GM18505 (cell line): ENCODE measurements around the gene TMEM259.

Source experiments
- ATAC-seq: cut with Tn5 transposase; IDR thresholded peaks from one replicate; pipeline ENCODE4 v1.9.1; 2021; ENCODE audit not compliant: unreplicated experiment
- POLR2A ChIP-seq: IDR thresholded peaks from 4 replicates; pipeline ENCODE4 v1.6.1; 2011; ENCODE audit warnings: borderline replicate concordance; ENCODE audit not compliant: insufficient read depth, insufficient read length; ENCODE audit errors: extremely low read depth

TMEM259 gene

DNA sequence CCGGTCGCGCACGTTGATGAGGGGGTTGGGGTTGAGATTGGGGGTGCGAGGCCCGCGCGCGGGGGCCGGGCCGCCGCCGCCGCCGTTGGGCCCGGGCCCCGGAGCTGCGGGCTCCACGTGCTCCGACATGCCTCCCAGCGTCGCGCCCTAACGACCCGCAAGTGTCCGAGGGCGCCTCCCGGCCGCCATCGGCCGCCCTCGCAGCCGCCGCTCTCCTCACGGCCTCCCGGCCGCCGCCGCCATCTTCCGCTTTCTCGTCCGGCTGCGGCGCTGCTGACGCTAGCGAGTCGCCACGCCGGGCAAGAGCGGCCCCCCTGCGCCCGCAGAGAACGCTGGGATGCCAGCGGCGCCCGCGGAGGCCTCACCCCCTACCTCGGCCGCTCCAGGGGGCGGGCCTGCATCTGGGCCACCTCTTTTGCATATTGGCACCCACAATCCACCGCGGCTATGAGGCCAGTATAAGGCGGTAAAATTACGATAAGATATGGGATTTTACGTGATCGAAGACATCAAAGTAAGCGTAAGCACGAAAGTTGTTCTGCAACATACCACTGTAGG is at the start of gene TMEM259:
Gene TMEM259 (minus strand): TSS at position 256 of the 558 bp plus-strand sequence. CDS start 127 bp downstream, at position 129.
- peak; percentile 76 for ATAC-seq
- TF ChIP-seq POLR2A, result peak; percentile 69

GRCh38 chr19:1070576-1070930 is 49.6 kb upstream of the TMEM259 start:
- TF ChIP-seq POLR2A, result no peak
- no peak for ATAC-seq

GRCh38 chr19:1069009-1069779 is 48.3 kb upstream of the TMEM259 start:
- no peak for ATAC-seq
- TF ChIP-seq POLR2A, result peak; percentile 65

DNA sequence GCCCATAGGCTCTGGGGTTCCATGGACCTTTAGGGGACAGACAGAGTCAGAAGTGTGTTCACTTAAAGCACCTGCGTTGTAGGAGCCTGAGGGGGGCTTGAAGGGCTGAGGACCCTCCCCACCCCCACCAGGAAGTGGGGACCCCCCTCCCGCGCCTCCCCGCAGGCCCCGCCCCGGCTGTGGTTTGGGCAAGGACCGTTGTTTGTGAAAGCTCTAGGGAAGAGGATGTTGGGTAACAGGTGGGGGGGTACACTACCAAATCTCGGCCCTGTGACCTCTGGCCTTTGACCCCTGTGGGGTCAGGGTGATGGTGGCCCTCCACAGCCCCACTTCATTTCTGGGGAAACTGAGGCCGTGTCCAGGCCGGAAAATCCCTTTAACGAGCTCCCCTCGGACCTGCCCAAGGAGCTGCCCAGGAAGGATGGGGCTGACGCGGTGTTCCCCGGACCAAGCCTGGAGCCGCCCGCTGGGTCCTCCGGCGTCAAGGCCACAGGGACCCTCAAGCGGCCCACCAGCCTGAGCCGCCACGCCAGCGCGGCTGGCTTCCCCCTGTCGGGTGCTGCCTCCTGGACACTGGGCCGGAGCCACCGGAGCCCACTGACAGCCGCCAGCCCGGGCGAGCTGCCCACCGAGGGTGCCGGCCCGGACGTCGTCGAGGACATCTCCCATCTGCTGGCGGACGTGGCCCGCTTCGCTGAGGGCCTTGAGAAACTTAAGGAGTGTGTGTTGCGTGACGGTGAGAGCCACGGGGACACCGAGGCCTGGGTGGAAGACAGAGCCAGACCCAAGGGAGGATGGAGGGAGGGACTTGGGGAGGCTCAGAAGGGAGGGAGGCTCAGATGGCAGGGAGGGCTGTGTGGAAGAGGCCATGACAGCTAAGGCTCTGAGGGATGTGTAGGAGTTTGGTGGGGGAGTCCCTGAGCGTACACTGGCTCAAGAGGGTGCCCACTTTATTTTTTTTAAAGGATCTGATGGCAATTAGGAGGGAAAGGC is 47.4 kb upstream of the TMEM259 start:
- no peak for ATAC-seq
- no peak for TF ChIP-seq POLR2A

DNA sequence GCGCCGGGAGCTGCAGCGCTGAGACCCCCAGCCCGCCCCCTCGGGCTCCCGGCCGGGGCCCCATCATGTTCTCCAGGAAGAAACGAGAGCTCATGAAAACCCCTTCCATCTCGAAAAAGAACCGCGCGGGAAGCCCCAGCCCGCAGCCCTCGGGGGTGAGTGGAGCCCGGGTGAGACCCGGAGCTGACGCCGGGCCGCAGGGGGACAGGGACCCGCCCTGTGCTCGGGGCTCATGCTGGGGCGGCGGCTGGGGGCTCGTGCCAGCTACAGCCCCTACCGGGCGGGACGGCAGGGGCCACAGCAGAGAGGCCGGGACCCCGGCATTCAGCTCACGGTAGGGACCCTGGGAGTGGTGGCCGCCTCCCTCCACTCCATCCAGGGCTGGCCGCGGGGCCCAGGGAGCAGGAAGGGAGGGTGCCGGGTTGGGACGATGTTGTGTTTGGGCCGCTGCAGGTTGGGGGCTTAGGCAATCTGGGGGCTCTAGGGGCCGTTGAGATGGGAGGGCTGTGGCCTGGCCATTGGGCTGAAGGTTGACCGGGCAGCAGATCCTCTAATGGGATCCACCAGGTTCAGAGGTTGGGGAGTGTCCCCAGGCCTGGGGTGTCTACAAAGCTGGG is 46.5 kb upstream of the TMEM259 start:
- no peak for TF ChIP-seq POLR2A
- peak; percentile 13 for ATAC-seq

- ATAC-seq, result peak; percentile 34
- peak; percentile 45 for TF ChIP-seq POLR2A
Observed at GRCh38 chr19:1066748-1067340, 45.9 kb upstream of the TMEM259 start, which contains the start of gene ARHGAP45. Gene ARHGAP45, plus strand, starts transcription at chr19:1067167. Its CDS starts 239 bp downstream, at chr19:1067406.

DNA sequence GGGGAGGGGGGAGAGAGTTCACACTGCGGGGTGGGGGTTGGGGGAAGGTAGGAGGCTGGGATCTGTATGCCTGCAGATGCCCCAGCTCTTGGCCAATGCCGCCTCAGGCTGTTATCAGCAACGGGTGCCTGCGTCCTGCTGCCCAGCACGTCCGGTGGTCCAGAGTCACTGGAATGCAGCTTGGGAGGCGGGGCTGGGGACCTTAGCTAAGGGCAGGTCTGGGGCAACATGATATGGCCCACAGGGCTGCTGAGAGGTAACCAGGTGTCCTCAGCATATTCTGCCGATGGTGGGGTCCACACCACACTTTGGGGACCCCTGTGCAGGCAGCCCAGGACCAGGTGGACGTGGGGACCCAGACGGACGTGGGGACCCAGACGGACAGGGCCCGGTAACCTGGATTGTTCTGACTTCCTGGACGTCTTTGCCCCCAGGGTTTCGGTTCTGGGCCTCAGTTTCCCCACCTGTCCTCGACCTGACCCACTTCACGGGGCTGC is 45.4 kb upstream of the TMEM259 start:
- no peak for ATAC-seq
- TF ChIP-seq POLR2A, result no peak

DNA sequence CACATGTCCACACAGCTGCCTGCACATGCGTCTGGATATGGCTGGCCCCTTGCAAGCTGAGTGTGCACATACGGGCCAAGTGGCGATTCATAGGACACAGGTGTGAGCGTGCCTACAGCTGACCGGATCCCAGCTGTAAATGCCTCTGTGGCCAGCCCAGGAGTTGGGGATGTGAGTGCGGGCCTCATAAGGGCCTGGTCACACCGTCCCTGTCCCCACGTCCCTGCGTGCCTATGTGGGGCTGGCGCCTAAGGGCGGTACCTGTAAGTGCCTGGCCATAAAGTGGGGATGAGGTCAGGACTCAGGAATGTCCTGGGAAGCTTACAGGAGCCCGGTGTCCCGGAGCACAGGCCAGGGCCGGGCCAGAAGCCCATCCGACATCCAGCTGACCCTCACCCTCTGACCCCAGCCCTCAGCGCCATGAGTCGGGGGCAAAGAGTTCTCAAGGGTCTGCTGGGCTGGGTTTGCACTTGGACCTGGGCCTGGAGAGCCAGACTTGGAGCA is 44.7 kb upstream of the TMEM259 start:
- no peak for TF ChIP-seq POLR2A
- no peak for ATAC-seq

- TF ChIP-seq POLR2A, result no peak
- ATAC-seq, result no peak
Observed at GRCh38 chr19:1064661-1065605, 44.0 kb upstream of the TMEM259 start.

DNA sequence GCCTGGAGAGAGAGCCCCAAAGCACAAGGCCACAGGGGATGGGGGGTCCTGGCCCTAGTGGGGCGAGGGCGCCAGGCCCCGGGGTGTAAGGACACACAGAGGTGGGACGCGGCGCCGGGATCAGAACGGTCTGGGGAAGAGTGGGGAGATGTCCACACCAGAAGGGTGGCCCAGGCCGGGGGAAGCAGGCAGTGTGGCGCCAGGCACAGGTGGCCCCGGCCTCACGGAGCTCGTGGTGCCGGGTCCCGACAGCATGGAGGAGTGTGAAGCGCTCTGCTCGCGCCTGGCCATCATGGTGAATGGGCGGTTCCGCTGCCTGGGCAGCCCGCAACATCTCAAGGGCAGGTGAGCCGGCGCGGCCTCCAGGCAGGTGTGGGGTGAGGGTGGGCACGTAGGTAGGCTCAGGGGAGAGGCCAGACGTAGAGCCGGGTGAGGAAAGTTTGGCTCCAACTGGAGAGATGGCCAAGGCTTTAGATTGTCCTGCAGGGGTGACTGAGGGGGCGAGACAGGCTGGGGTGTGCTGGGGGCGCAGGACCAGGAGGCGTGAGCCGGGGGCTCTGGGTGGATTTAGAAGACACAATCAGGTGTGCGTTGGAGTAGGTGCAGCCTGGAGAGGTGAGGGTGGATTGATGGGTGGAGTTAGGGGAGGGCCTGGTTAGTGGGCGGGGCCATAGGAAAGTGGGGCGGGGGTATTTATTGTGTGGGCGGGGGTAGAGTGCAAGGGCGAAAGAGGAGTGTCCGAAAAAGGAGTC is 43.2 kb upstream of the TMEM259 start:
- ATAC-seq, result no peak
- no peak for TF ChIP-seq POLR2A
